Stimulated activated CD8-positive, alpha-beta memory T cell treated with anti-CD3 and anti-CD28 coated beads, Interleukin-12 subunit alpha, Interleukin-12 subunit beta, amount 100 ng/mL, for 4 hours (primary cell): ENCODE measurements around the gene ODAD2.
"Not testable (repeated sequence)": the region's sequence is repeated elsewhere in the genome, so short reads cannot be mapped to it uniquely, and the experiment has no call there.

Experiments used
- DNase-seq: peaks from one replicate; pipeline ENCODE4 v3.0.0-alpha.2; 2020; ENCODE audit warnings: low read depth

Gene ODAD2

DNA sequence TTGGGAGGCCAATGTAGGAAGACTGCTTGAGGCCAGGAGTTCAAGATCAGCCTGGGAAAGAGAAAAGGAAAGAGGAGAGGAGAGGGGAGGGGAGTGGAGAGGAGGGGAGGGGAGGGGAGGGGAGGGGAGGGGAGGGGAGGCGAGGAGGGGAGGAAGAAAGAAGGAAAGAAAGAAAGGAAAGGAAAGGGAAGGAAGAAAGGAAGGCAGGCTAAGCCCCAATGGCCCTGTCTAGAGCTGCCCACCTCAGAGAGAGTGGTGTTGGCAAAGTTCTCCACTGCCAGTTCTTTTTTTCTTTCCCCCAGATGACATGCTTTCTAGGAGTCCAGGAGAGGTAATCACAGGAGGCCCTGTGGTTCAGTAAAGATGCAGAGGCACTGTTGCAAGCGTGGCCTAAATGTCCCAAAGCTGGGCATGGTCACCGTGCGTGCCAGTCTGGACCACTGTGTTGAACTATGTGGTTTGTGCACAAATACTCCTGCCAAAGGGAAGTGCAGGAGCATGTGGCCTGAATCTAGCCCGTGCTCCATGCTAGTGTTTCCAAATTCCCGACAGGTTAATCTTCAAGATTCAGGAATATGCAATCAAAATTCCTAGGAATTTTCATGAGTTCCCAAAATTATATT, 39.7 kb downstream of the ODAD2 start:
- DNase-seq: no peak

DNA sequence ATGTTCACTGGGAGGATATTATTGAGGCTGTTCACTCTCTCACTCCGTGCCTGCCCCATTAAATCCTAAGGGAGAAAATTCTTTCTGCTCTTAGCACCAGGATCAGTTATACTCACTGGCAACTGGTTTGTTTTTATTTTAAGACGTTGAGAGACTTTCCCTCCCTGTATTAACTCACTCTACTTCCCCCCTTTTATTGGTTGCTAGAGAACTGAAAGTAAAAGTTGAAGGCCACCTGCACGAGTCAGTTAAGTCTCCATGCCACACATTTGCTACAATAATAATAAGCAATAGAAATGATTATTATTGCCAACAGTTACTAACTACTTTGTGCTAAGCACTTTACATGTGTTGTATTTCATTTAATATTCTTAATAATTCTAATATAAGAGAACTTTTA, 40.5 kb downstream of the ODAD2 start:
- DNase-seq: not testable (repeated sequence)

DNA sequence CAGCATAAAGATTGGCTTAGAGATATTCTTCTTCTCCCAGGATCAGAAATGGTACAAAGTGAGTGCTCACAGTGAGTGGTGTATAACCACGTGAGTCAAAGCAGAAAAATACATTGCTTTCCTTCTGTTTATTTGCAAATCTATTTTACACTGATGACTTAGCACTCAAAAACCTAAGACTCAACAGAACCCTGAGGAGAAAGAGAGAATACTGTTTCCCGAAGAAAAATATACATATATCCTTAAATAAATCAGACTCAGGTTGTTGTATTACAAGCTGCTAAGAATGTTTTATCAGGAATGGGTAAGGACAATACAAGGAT, 48.7 kb downstream of the ODAD2 start:
- DNase-seq: no peak

DNA sequence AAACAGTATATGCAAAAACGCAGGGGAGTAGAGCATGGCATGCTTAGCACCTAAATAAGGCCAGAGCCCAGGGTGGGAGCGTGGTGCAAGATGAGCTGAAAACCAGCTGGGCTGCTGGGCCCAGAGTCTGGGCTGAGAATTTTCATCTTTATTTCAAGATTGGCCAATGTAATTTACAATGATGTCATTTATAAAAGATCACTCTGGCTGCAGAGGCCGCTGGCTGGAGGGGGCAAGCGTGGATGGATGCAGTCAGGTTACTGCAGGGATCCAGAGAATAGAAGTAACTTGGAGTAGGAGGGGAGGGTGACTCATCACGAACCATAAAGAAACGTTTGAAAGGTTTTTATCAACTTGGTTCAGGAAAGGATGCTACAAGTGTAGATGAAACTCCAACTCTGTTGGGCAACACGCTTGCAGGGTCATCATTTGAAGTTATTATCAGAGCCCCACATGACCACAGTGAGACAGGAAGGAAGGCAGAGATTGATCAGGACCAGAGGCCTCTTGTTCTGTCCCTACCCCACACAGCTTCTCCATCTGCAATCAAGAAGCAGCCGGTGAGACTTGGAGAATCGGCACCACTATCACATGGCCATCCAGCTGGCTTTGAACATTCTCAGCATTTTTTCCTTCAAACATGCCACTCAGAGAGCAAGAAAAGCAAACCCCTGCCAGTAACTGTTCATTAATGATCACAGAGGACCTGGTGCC, 49.2 kb downstream of the ODAD2 start:
- no peak for DNase-seq

DNA sequence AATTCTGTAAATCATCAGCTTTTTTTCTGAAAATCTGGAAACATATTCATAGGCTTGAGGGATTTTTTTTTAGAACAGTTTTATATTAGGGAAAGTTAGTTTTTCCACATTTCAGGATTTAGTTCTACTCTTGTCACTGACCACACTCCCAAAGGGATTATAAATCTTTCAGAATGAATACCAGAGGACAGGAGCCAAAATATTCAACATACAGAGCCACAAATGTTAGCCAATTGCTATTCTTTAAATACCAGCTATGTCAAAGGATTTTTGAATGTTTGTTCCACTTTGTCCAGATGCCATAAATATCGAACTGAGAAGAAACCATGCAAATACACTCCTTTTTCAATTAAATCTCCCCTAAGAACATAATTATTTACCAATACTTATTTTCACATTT, 50.7 kb downstream of the ODAD2 start:
- DNase-seq: no peak

DNA sequence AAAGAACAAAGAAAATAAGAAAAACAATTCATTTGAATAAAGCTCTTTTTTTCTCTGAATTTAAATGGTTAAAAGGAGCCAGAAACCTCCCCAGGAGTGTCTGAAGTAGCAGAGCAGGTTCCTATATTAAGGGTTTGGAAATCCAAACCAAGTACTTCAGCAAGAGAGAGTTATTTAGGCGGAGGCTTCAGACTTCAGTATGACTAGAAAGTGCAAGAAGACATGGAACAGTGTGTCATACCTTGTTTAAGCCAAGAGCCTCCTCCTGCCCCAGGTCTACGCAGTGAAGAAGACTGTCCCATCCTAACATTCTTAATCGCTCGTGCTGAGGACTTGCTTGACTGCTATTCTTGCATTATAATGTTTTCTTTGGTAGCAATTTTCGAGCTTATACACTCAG, 51.3 kb downstream of the ODAD2 start:
- DNase-seq: no peak

GRCh38 chr10:27944005-27944404, 54.9 kb downstream of the ODAD2 start:
- DNase-seq: no peak

DNA sequence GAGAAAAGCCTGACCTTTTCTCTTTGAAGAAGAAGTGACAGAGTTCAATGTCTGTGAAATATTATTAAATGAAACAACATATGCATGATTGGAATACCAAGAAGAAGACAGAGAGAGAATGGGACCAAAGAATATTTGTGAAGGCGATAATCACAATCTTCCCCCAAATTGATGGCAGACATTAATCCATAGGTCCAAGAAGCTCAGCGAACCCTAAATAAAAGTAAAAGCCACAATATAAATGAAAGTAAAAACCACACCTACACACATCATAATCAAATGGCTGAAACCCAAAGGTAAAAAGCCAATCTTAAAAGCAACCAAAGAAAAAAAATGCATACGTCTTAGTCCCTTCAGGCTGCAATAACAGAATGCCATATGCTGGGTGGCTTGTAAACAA, 84.0 kb downstream of the ODAD2 start:
- no peak for DNase-seq

GRCh38 chr10:27912231-27912630, 86.6 kb downstream of the ODAD2 start:
- DNase-seq: no peak

DNA sequence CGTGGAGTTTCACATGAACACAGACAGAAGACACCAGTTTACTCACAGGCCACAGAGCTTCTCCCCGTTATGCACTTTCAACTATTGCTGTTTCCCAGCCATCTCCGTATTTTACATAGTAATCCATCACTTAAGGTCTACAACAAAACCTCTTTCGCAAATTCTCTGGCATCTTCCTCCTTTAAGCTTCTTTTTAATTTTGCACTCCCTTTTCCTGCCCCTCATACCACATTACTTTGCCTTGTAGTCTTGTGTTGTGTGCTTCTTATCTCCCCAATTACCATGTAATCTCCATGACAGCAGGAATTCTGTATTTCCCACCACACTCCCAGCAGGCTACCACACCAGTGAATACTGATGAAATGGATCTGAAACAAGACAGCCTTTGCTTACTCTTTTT, 87.3 kb downstream of the ODAD2 start:
- DNase-seq: no peak

GRCh38 chr10:27911011-27911410, 87.9 kb downstream of the ODAD2 start:
- no peak for DNase-seq

GRCh38 chr10:27908231-27908630, 90.6 kb downstream of the ODAD2 start:
- no peak for DNase-seq

DNA sequence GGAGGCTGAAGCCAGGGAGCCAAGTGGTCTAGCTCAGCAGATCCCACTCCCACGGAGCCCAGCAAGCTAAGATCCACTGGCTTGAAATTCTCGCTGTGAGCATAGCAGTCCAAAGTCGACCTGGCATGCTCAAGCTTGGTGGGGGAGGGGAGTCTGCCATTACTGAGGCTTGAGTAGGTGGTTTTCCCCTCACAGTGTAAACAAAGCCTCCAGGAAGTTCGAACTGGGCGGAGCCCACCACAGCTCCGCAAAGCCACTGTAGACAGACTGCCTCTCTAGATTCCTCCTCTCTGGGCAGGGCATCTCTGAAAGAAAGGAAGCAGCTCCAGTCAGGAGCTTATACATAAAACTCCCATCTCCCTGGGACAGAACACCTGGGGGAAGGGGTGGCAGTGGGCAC, 99.4 kb downstream of the ODAD2 start:
- not testable (repeated sequence) for DNase-seq

GRCh38 chr10:27899058-27899457, 99.8 kb downstream of the ODAD2 start:
- DNase-seq: no peak

GRCh38 chr10:27893358-27893954, 105.4 kb downstream of the ODAD2 start:
- DNase-seq: no peak

DNA sequence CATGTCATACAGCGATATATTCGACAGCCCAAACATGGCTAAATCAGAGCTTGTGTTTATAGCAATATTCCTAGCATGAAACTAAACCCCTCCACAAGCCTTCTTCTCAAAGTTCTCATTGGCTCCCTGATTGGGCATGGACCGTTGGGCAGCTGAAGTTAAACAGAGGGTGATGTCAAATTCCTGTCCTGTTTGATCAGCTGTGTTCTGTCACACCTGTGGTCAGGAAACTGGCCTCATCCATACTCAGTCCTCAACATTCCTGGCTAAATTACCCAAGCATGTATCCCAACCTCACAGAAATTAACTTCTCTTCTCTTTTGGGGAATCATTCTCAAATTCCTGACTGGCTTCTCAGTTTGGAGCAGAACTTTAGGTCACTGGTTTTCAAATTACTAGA, 107.9 kb downstream of the ODAD2 start:
- no peak for DNase-seq

- no peak for DNase-seq
Measured at GRCh38 chr10:27889518-27889917, 109.4 kb downstream of the ODAD2 start.

GRCh38 chr10:27884185-27884641, 114.7 kb downstream of the ODAD2 start:
- DNase-seq: no peak

DNA sequence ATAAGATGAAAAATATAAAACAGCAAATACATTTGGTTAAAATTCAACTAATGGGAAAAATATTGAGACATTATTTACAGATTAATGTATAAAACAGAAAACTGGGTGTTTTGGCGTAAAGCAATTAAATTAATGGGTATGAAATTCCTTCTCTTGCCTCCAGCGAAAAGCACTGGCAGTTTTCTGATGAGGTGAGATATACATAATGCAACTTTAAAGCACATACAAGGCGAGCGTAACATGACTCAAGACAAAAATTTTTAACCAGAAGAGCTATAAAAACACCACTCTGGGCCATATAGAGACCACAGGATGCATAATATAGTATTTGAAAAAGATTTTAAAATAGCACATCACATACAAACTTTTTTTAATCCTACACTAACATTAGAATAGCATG, 120.6 kb downstream of the ODAD2 start:
- DNase-seq: no peak

GRCh38 chr10:27865221-27865635, 133.7 kb downstream of the ODAD2 start:
- no peak for DNase-seq

DNA sequence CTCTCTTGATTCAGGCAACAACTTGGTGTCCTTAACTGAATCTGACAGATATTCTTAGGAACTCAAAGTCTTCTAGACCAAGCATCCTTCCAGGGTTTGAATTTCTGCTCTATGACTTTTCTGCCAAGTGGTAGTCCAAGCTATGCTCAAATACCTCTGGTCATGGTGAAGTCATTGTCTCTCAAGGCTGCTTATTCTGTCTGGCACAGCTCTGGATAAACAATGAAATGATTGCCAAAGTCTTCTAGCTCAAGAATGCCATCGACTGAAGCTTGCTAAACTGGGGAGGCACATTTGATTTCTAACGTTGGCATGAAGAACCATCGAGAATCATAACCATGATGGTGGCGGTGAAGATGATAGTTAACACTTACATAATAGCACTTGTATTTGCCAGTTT, 137.1 kb downstream of the ODAD2 start:
- no peak for DNase-seq

- DNase-seq: no peak
Measured at GRCh38 chr10:27857616-27858015, 141.3 kb downstream of the ODAD2 start.

- DNase-seq: no peak
Measured at GRCh38 chr10:27844223-27844622, 154.7 kb downstream of the ODAD2 start.

- DNase-seq: no peak
Measured at GRCh38 chr10:27838901-27839300, 160.0 kb downstream of the ODAD2 start.
